Suppressor macrophage (primary cell): ENCODE measurements around the gene TRERF1.
"Not testable (repeated sequence)": the region's sequence is repeated elsewhere in the genome, so short reads cannot be mapped to it uniquely, and the experiment has no call there.

Experiments
- DNase-seq, 4 experiments: peaks; one replicate each; pipeline ENCODE4 v3.0.0-alpha.2; 2020 to 2022

The TRERF1 gene

GRCh38 chr6:42450477-42451332 lies 1.0 kb downstream of the TRERF1 start:
- DNase-seq = peak in 3 of 4 experiments; percentile 27 to 51 (median 43)

- peak in 1 of 4 experiments; percentile 17 for DNase-seq
These were observed 1.7 kb downstream of the TRERF1 start for GRCh38 chr6:42449917-42450476.

GRCh38 chr6:42448927-42449659 lies 2.6 kb downstream of the TRERF1 start:
- peak in 1 of 4 experiments; percentile 12 for DNase-seq

- peak in 3 of 4 experiments; percentile 37 to 45 (median 45) for DNase-seq
These were observed 3.3 kb downstream of the TRERF1 start for GRCh38 chr6:42448391-42448790.

- no peak for DNase-seq
These were observed 4.7 kb downstream of the TRERF1 start for GRCh38 chr6:42446996-42447395.

- DNase-seq = no peak
These were observed 5.4 kb downstream of the TRERF1 start for GRCh38 chr6:42446370-42446769.

GRCh38 chr6:42445955-42446354 lies 5.8 kb downstream of the TRERF1 start:
- DNase-seq = not testable (repeated sequence)

GRCh38 chr6:42443312-42444060 lies 8.2 kb downstream of the TRERF1 start:
- no peak for DNase-seq

- no peak for DNase-seq
These were observed 10.0 kb downstream of the TRERF1 start for GRCh38 chr6:42441697-42442081.

- DNase-seq = no peak
These were observed 10.7 kb downstream of the TRERF1 start for GRCh38 chr6:42440778-42441696.

- no peak for DNase-seq
These were observed 11.7 kb downstream of the TRERF1 start for GRCh38 chr6:42440027-42440426.

GRCh38 chr6:42436825-42437224 lies 14.9 kb downstream of the TRERF1 start:
- no peak for DNase-seq

- DNase-seq = no peak
These were observed 17.5 kb downstream of the TRERF1 start for GRCh38 chr6:42434237-42434636.

- no peak for DNase-seq
These were observed 18.3 kb downstream of the TRERF1 start for GRCh38 chr6:42433409-42433808.

- DNase-seq = no peak
These were observed 19.8 kb downstream of the TRERF1 start for GRCh38 chr6:42431877-42432276.

GRCh38 chr6:42431356-42431755 lies 20.4 kb downstream of the TRERF1 start:
- no peak for DNase-seq

- DNase-seq = no peak
These were observed 21.9 kb downstream of the TRERF1 start for GRCh38 chr6:42429836-42430235.

GRCh38 chr6:42429042-42429585 lies 22.6 kb downstream of the TRERF1 start:
- no peak for DNase-seq

- DNase-seq = peak; percentile 25 to 64 (median 50)
These were observed 23.2 kb downstream of the TRERF1 start for GRCh38 chr6:42428326-42429041.

GRCh38 chr6:42427871-42428270 lies 23.9 kb downstream of the TRERF1 start:
- DNase-seq = no peak

GRCh38 chr6:42426191-42426590 lies 25.5 kb downstream of the TRERF1 start:
- no peak for DNase-seq
